Globus pallidus (tissue), 1 donor: Measurements from ENCODE around the gene NECTIN2.
"Not testable (repeated sequence)": the region's sequence is repeated elsewhere in the genome, so short reads cannot be mapped to it uniquely, and the experiment has no call there.

Experiments used
- DNase-seq: peaks from one replicate; pipeline ENCODE4 v3.0.0-alpha.2; 2015; ENCODE audit warnings: low spot score

The NECTIN2 gene

DNA sequence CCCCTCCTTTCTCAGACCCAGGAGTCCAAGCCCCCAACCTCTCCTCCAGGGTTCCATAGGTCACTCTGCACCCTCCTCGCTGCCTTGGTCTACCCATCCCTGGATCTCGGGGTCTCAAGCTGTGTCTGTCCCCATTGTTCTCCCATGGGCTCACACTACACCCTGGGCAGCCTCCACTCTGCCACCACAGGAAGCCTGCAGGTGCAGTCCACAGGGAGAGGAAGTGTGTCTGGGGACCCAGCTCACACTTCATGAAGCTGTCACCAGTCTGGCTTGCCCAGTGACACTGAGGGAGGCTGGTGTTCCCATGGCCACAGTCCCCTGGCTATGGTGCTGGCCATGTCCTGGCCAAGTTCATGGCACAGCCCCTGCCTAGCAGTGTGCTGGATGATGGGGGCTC is 5.3 kb downstream of the NECTIN2 start:
- no peak for DNase-seq

DNA sequence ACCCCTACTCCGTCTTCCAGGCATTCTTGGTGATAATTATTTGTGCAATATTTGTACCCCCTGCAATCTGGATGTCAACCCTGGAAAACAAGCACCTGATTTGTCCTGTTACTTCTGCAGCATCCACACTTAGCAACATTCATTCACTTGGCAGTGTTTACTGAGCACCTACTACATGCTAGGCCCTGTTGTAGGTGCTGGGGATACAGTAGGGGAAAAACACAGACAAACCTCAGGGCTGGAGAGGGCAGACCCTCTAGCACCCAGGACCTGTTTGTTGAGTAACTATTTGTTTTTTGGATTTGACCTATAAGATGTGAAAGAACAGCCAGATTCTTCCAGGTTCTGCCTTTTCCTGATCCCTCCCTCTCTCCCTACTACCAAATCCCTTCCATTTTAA is 9.5 kb downstream of the NECTIN2 start:
- no peak for DNase-seq

DNA sequence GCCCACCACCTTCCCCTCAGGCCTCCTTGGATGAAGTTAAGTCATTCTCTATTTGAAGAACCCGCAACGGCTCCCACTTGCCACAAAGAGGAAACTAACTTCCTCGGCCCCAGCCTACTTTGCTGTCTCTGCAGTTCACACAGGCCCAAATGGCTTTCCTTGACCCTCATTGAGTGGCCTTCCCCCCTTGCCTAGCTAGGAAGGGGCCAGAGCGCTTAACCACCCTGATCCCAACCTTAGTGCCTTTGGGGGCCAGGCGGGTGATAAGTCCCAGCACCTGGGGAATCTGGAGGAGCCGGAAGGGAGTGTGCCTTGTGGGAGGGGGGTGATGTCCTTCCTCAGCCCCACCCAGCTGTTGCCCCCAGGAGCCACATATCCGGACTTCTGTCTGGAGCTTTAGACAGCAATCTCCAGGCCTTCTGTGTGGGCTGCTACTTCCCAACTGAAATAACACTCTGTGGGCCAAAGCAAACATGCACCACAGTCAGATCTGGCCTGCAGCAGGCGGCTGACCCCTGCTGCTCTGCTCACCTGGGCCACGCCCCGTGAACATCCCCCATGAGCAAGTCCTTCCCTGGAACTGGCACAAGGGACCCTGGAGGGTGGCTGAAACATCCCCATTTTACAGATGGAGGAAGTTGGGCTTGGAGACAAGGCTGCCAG is 10.5 kb downstream of the NECTIN2 start:
- DNase-seq = peak; percentile 35

DNA sequence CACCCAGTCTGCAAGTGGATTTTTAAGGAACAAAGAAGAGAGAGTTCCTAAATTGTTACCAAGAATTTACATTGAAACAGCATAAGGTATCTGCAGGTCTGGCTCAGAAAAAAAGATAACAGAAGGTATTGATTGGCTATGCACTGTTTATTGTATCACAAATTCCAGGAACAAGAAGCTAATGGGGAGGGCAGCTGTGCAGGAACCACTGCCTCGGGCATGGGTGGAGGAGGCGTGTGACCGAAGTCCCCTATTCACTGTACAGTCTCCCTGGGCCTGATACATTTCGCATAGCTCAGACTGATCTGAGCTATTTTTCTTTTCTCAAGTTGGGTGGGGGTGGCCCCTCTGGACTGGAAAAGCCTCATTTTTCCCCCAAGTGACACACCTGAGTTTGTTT is 11.7 kb downstream of the NECTIN2 start:
- no peak for DNase-seq

DNA sequence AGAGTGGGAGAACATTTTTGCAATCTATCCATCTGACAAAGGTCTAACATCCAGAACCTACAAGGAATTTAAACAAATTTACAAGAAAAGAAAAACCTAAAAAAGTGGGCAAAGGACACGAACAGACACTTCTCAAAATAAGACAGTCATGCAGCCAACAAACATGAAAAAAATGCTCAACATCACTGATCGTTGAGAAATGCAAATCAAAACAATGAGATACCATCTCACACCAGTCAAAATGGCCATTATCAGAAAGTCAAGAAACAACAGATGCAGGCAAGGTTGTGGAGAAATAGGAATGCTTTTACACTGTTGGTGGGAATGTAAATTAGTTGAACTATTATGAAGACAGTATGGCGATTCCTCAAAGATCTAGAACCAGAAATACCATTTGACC is 15.5 kb downstream of the NECTIN2 start:
- not testable (repeated sequence) for DNase-seq

DNA sequence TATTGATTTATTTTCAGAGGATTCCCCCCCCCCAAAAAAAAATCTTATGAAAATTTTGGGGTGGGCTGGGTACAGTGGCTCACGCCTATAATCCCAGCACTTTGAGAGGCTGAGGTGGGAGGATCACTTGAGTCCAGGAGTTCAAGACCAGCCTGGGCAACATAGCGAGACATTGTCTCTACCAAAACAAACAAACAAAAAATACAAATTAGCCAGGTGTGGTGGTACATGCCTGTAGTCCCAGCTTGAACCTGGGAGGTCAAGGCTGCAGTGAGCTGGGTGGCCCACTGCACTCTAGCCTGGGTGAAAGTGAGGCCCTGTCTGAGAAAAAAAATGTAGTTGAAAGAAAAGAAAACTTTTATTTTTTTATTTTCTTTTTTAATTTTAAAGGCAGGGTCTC is 17.9 kb downstream of the NECTIN2 start:
- DNase-seq = no peak

DNA sequence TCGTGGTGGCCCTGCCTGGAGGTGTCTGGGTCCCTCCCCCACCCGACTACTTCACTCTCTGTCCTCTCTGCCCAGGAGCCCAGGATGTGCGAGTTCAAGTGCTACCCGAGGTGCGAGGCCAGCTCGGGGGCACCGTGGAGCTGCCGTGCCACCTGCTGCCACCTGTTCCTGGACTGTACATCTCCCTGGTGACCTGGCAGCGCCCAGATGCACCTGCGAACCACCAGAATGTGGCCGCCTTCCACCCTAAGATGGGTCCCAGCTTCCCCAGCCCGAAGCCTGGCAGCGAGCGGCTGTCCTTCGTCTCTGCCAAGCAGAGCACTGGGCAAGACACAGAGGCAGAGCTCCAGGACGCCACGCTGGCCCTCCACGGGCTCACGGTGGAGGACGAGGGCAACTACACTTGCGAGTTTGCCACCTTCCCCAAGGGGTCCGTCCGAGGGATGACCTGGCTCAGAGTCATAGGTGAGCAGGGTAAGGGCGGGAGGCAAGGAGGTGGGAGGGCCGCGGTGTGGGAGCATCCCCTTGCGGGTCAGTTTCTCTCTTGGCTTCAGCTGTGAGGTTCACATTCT is 19.2 kb downstream of the NECTIN2 start:
- DNase-seq = no peak

DNA sequence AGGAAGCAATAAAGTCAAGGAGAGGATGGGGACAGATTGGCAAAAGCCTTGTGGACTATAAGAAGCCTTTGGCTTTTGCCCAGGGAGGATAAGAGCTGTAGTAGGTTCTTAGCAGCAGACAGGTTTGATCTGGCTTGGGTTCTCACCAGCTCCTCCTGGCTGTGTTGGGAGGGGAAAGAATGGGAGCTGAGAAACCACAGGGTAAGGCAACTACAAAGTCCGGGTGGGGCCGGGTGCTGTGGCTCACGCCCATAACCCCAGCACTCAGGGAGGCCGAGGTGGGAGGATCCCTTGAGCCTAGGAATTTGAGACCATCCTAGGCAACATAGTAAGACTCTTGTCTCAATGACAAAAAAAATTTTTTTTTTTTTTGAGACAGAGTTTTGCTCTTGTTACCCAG is 20.6 kb downstream of the NECTIN2 start:
- no peak for DNase-seq

DNA sequence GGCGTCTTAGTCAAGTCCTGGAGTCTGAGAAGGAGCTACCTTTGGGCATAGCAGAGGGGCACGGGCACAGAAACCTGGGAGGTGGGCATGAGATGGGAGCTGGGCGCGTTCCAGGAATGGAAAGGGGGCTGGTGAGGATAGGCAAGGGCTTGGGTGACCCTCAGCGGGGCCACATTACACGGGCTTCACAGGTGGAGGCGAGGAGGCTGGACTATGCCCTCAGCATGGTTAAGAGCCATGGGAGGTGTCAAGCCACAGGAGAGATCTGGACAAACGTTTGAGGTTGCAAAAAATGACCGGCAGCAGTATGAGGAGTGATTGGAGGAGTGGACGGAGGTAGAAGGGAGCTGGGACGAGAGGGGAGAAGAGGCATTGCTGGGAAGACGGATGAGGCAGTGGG is 21.5 kb downstream of the NECTIN2 start:
- no peak for DNase-seq

DNA sequence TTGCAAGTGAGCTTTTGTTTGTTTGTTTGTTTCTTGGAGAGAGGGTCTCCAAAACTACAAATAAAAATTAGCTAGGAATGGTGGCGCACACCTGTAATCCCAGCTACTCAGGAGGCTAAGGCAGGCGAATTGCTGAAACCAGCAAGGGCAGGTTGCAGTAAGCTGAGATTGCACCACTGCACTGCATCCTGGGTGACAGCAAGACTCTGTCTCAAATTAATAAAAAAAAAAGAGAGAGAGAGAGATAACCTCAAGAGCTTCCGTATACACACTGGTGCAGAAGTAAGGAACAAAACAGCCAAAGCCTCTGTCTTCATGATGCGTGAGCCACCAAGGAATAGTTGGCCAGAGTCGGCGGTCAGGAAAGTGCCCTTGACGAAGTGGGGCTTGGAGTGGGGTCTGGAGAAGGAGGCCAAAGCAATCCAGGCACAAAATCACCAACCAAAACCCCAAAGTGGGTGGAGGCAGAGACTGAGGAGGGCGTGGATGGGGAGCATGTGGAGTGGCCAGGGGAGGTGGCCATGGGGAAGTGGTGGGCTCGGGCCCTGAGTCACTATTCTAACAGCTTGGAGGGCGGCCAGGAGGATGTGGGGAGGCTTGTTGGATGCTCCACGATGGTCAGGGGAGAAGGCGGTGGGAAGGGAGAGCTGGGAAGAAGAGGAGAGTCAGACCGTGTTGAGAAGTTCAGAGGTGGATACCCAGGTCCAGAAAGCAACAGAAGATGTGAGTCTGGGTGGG is 23.8 kb downstream of the NECTIN2 start:
- peak; percentile 16 for DNase-seq

DNA sequence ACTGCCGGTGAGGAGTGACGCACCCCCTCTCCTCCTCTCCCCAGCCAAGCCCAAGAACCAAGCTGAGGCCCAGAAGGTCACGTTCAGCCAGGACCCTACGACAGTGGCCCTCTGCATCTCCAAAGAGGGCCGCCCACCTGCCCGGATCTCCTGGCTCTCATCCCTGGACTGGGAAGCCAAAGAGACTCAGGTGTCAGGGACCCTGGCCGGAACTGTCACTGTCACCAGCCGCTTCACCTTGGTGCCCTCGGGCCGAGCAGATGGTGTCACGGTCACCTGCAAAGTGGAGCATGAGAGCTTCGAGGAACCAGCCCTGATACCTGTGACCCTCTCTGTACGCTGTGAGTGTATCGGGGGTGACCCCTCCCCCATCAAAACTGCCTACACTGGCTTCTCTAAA is 25.7 kb downstream of the NECTIN2 start:
- DNase-seq = no peak

DNA sequence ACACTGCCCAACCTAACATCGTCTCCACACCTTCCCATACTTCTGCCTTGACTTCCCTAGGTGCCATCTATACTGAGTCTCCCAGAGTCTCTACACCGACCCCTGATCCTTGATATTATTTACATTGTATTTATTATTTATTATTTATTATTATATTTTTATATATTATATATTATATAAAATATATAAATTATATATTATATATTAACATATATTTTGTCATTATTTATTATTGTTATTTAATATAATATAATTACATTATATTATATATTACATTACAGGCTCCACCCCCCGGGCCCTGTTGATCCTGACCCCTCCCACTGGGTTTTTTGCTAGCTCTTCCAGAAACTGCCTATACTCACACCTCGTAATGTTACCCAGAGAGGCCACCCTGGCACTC is 26.6 kb downstream of the NECTIN2 start:
- no peak for DNase-seq

DNA sequence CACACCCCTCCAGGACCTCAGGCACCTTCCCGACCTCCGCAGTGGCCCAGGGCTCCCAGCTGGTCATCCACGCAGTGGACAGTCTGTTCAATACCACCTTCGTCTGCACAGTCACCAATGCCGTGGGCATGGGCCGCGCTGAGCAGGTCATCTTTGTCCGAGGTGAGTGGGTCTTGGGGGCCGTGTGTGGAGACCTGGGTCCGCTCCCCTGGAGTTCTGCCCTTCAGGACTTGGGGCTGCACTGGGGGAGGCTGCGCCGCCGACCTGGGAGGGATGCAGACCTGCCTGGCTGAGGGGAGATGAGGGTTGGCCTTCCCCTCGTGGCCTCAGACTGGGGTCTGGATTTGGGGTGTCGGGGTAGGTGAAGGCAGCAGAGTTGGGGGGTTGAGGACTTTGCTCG is 28.2 kb downstream of the NECTIN2 start:
- DNase-seq = no peak

DNA sequence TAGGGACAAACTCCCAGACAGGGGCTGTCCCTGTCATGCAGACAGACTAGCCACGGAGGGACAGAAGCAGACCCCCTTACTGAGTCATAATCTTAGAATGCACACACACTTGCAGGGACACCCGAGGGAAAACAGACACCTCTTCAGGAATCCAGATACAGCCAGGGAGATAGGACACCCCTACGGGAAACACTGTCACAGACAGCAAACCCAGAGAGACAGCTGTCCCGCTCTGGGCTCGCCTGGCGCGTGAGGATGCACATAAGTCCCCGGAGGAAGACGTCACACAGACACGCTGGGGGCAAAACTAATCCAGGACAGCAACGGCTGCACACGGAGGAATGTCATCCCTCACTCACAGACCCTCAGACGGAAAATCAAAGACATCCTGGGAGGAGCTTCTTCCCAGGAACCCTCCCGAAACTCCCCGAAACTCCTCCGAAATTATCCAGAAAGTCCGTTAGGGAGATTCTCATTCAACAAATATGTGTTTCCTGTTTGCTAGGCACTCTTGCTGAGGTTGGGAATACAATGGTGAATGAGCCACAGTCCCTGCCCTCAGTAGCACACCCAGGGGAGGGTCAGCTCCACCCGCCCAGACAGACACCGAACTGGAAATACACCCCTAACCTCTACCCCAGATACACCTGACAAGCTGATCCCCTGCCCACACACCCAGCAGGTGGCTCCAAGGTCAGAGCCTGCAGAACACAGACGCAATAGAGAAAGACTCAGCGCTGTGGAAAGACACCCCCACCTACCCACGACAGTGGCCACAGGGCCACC is 29.8 kb downstream of the NECTIN2 start:
- DNase-seq = no peak

DNA sequence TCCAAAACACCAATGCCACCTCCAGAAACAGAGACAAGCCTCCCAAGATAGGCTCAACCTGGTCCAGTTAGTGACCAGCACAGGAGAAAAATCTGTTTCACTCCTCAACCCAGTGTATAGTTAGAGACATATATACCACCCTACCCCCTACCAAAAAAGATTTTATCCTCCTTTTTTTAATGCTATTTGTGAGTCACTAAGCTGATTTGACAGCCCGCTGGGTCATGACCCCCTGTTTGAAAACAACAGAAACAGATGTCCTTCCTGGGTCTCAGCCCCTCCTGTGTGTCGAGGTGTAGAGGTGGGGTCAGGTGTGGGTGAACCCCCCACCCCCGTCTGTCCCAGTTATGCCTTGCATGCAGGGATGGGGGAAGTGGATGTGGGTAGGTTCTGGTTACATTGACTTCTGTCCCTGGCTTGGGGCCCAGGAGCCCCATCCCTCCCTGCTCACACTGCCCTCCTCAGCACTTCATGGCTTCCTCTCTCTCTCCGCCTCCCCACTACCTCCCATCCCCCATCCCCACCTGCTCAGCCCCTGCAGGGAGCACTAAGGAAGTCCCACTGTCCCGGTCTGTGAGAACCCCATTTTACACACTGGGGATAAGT is 30.9 kb downstream of the NECTIN2 start:
- DNase-seq = no peak

DNA sequence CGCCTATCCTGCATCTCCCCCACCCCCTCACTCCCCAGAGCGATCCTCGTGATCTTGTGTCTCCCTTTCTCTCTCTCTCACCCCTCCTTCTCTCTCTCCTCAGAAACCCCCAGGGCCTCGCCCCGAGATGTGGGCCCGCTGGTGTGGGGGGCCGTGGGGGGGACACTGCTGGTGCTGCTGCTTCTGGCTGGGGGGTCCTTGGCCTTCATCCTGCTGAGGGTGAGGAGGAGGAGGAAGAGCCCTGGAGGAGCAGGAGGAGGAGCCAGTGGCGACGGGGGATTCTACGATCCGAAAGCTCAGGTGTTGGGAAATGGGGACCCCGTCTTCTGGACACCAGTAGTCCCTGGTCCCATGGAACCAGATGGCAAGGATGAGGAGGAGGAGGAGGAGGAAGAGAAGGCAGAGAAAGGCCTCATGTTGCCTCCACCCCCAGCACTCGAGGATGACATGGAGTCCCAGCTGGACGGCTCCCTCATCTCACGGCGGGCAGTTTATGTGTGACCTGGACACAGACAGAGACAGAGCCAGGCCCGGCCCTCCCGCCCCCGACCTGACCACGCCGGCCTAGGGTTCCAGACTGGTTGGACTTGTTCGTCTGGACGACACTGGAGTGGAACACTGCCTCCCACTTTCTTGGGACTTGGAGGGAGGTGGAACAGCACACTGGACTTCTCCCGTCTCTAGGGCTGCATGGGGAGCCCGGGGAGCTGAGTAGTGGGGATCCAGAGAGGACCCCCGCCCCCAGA is 32.2 kb downstream of the NECTIN2 start:
- DNase-seq = no peak

DNA sequence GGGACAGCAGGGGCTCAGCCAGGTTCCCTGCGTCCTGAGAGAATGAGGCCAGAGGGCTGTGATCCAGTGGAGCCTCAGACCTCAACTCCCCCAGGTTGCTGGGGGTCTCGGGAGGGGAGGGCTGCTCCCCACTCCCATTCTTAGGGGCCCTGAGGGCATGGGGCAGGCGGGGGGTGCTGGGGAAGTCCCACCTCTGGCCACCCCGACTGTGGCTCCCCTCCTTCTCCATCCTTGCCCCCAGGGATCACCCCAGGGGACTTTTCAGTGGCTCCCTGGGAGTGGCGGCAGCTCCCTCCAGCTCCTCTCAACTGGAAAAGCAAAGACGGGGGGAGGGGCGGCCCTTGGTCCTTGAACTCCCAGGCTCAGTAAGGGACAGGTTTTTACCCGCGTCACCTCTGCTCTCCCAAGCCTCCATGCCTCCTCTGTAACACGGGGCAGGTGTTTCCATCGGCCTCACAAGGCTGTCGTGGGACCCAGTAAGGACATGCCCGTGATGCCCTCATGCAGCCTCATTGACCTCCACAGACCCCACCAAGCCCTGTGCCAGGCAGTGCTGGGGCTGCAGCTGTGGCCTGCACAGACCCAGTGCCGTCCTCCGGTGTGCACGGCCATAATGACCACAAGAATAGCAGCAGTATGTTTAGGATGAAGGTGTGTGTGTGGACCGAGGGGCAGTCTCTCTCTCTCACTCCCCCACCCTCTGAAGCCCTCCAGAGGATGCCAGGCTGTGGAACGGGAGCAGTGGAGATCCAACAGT is 33.4 kb downstream of the NECTIN2 start:
- DNase-seq = no peak

DNA sequence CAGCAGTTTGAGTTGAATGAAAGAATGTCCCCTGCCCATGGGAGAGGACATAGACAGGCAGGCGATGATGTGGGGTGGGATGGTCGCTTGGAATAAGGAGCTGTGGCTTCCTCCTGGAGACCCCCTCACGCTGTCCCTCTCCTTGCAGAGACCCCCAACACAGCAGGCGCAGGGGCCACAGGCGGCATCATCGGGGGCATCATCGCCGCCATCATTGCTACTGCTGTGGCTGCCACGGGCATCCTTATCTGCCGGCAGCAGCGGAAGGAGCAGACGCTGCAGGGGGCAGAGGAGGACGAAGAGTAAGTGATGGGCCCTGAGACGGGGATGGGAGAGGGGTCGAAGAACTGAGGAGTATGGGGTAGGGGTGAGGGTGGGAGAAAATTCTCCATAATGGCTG is 36.0 kb downstream of the NECTIN2 start:
- DNase-seq = no peak

DNA sequence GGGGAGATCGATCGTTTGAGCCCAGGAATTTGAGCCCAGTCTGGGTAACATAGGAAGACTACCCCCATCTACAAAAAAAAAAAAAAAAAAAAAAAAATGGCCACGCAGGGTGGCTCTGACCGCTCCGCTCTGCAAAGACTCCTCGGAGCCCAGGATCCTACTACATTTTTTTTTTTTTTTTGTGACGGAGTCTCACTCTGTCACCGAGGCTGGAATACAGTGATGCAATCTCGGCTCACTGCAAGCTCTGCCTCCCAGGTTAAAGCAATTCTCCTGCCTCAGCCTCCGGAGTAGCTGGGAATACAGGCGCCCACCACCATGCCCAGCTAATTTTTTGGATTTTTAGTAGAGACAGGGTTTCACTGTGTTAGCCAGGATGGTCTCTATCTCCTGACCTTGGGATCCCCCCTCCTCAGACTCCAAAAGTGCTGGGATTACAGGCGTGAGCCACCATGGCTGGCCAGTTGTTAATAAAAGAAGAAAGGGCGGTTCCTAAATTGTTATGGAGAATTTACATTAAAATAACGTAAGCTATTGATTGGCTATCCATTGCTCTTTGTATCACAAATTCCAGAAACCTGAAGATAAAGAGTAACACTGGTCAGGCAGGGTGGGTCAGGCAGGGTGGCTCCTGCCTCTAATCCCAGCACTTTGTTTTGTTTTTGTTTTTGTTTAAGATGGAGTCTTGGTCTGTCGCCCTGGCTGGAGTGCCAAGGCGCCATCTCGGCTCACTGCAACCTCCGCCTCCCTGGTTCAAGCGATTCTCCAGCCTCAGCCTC is 36.7 kb downstream of the NECTIN2 start:
- not testable (repeated sequence) for DNase-seq

DNA sequence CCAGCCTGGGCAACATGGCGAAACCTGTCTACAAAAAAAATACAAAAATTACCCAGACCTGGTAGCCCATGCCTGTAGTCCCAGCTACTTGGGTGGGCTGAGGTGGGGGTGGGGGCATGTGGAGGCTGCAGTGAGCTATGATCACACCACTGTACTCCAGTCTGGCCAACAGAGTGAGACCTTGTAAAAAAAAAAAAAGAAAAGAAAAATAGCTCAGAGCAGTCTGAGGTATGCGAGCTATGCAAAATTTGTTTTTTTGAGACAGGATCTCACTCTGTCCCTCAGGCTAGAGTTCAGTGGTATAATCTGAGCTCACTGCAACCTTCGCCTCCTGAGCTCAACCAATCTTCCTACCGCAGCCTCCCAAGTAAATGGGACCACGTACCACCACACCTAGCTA is 37.8 kb downstream of the NECTIN2 start:
- no peak for DNase-seq
